Measurements from ENCODE around the gene ANO10. TPM values are rescaled to one million over a fixed set of nuclear protein-coding genes. Genes with fewer than 3 reads are reported as not detected.
"Not testable (repeated sequence)": the region's sequence is repeated elsewhere in the genome, so short reads cannot be mapped to it uniquely, and the experiment has no call there.

ANO10 gene
- total RNA-seq, 1 experiment from 2014 or later, result 3.5 TPM

GRCh38 chr3:43477600-43477999 lies 144.2 kb downstream of the ANO10 start:
- no peak for DNase-seq (ENCODE audit: low spot score)

GRCh38 chr3:43473737-43474136 lies 148.1 kb downstream of the ANO10 start:
- no peak for DNase-seq (ENCODE audit: low spot score)

- DNase-seq (ENCODE audit: low spot score), result no peak
Observed at GRCh38 chr3:43473244-43473643, 148.6 kb downstream of the ANO10 start.

GRCh38 chr3:43468133-43468532 lies 153.7 kb downstream of the ANO10 start:
- no peak for DNase-seq (ENCODE audit: low spot score)

GRCh38 chr3:43465109-43465508 lies 156.7 kb downstream of the ANO10 start:
- no peak for DNase-seq (ENCODE audit: low spot score)

GRCh38 chr3:43462566-43462965 lies 159.2 kb downstream of the ANO10 start:
- DNase-seq (ENCODE audit: low spot score), result not testable (repeated sequence)

- no peak for DNase-seq (ENCODE audit: low spot score)
Observed at GRCh38 chr3:43461345-43461744, 160.5 kb downstream of the ANO10 start.

- DNase-seq (ENCODE audit: low spot score), result not testable (repeated sequence)
Observed at GRCh38 chr3:43457038-43457437, 164.8 kb downstream of the ANO10 start.

- DNase-seq (ENCODE audit: low spot score), result no peak
Observed at GRCh38 chr3:43455233-43455632, 166.6 kb downstream of the ANO10 start.

- DNase-seq (ENCODE audit: low spot score), result no peak
Observed at GRCh38 chr3:43453981-43454380, 167.8 kb downstream of the ANO10 start.

- DNase-seq (ENCODE audit: low spot score), result no peak
Observed at GRCh38 chr3:43451670-43452254, 170.0 kb downstream of the ANO10 start.

GRCh38 chr3:43448098-43448497 lies 173.7 kb downstream of the ANO10 start:
- no peak for DNase-seq (ENCODE audit: low spot score)

- DNase-seq (ENCODE audit: low spot score), result no peak
Observed at GRCh38 chr3:43445820-43446219, 176.0 kb downstream of the ANO10 start.

GRCh38 chr3:43442872-43443395 lies 178.9 kb downstream of the ANO10 start:
- DNase-seq (ENCODE audit: low spot score), result no peak

- DNase-seq (ENCODE audit: low spot score), result no peak
Observed at GRCh38 chr3:43436507-43437140, 185.2 kb downstream of the ANO10 start.

GRCh38 chr3:43435706-43436105 lies 186.1 kb downstream of the ANO10 start:
- no peak for DNase-seq (ENCODE audit: low spot score)

GRCh38 chr3:43434431-43434830 lies 187.4 kb downstream of the ANO10 start:
- no peak for DNase-seq (ENCODE audit: low spot score)

- no peak for DNase-seq (ENCODE audit: low spot score)
Observed at GRCh38 chr3:43432462-43432861, 189.3 kb downstream of the ANO10 start.

- DNase-seq (ENCODE audit: low spot score), result no peak
Observed at GRCh38 chr3:43426388-43426787, 195.4 kb downstream of the ANO10 start.

- DNase-seq (ENCODE audit: low spot score), result no peak
Observed at GRCh38 chr3:43425829-43426228, 196.0 kb downstream of the ANO10 start.

GRCh38 chr3:43423639-43424038 lies 198.2 kb downstream of the ANO10 start:
- DNase-seq (ENCODE audit: low spot score), result no peak

- no peak for DNase-seq (ENCODE audit: low spot score)
Observed at GRCh38 chr3:43423142-43423541, 198.7 kb downstream of the ANO10 start.

GRCh38 chr3:43418601-43419272 lies 203.1 kb downstream of the ANO10 start:
- no peak for DNase-seq (ENCODE audit: low spot score)
